Osteoblast (primary cell): ENCODE measurements around the gene ADH7. TPM values are rescaled to one million over a fixed set of nuclear protein-coding genes. Genes with fewer than 3 reads are reported as not detected.

Experiments used
- DNase-seq: peaks from one replicate; pipeline ENCODE4 v3.0.0; 2011; ENCODE audit warnings: low spot score, mixed read lengths; ENCODE audit not compliant: insufficient read length; ENCODE audit errors: missing footprints
- H2AFZ ChIP-seq: 2 replicates; pipeline ENCODE4 v1.6.0; 2011; ENCODE audit warnings: mild to moderate bottlenecking, low read length
- H3K27ac ChIP-seq: 2 replicates; pipeline ENCODE4 v1.5.1; 2011; ENCODE audit warnings: mild to moderate bottlenecking, low read depth, low read length, moderate library complexity
- H3K27me3 ChIP-seq: 2 replicates; pipeline ENCODE4 v1.6.0; 2012; ENCODE audit warnings: mild to moderate bottlenecking, control low read depth, inconsistent platforms, low read length, moderate library complexity; ENCODE audit not compliant: insufficient read depth
- H3K36me3 ChIP-seq: 2 replicates; pipeline ENCODE4 v1.5.1; 2011; ENCODE audit warnings: mild to moderate bottlenecking, low read length, control low read depth, moderate library complexity; ENCODE audit not compliant: insufficient read depth
- H3K4me1 ChIP-seq: 2 replicates; pipeline ENCODE4 v1.5.1; 2011; ENCODE audit warnings: mild to moderate bottlenecking, low read length, control low read depth, moderate library complexity; ENCODE audit not compliant: insufficient read depth
- H3K4me2 ChIP-seq: 2 replicates; pipeline ENCODE4 v1.6.0; 2011; ENCODE audit warnings: mild to moderate bottlenecking, low read length; ENCODE audit not compliant: insufficient read depth
- H3K4me3 ChIP-seq: fragments of 200-600 bp; sonication (generic); 3 replicates; pipeline ENCODE4 v1.5.1; 2012; ENCODE audit warnings: mild to moderate bottlenecking, low read length, inconsistent platforms; ENCODE audit not compliant: insufficient read depth
- H3K79me2 ChIP-seq: 2 replicates; pipeline ENCODE4 v1.6.0; 2012; ENCODE audit warnings: mild to moderate bottlenecking, low read length, control low read depth, inconsistent platforms; ENCODE audit not compliant: insufficient read depth
- H3K9me3 ChIP-seq: 2 replicates; pipeline ENCODE4 v1.5.1; 2011; ENCODE audit warnings: low read depth, low read length, control low read depth
- H4K20me1 ChIP-seq: 2 replicates; pipeline ENCODE4 v1.6.0; 2012; ENCODE audit warnings: mild to moderate bottlenecking, low read length, control low read depth; ENCODE audit not compliant: insufficient read depth
- CTCF ChIP-seq: IDR thresholded peaks from 2 replicates; pipeline ENCODE4 v1.5.1; 2011; ENCODE audit warnings: mild to moderate bottlenecking, low read depth, low read length, moderate library complexity; ENCODE audit errors: extremely low read depth
- total RNA-seq: library from RNA; depleted of rRNA; stranded (reverse); fragments of >200 nt; gene quantifications from 2 replicates; pipeline ENCODE4 v1.2.3, GENCODE V29; 2012

ADH7 gene
- not detected in 2 replicates for total RNA-seq

DNA sequence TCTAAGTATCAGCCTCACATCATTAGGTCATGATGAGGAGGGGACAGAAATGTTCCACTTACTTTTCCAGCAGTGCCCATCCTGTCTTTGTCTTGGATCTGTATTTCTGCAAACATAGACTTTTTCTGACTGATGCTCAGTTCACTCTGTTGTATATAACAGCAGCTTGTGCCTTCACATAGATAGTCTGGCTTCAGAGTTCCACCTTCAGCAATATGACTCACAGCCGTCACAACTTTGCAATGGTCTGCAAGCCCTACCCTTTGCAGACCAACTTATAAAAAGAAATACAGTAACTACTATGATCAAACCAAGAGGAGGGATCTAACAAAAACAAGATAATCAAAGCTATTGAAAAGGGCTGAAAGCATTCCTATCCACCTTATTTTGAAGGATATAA is at the start of gene ADH7:
TSS of gene ADH7 (minus strand) at position 189 of the 400 bp plus-strand sequence. CDS start at position 80, 109 bp downstream.
- no peak within 1 kb of the TSS for H3K4me3 ChIP-seq
- H2AFZ ChIP-seq: no peak within 1 kb of the TSS
- no peak within 1 kb of the TSS for H3K27ac ChIP-seq

GRCh38 chr4:99483636-99484035 is 48.5 kb upstream of the ADH7 start:
- H3K27ac ChIP-seq: no peak overlapping the region
- DNase-seq: no peak

More for the DNA sequence above, at the start of gene ADH7:
- Histone ChIP-seq H4K20me1 (no peaks in the 10 kb centered on the region), H3K4me2 (no peak within 1 kb of the TSS), H3K36me3 (no peaks in the 10 kb centered on the region), H3K4me1 (no peaks in the 10 kb centered on the region), H3K27me3 (peaks cover 3% of the 10 kb centered on the region), H3K9me3 (no peaks in the 10 kb centered on the region), H3K79me2 (no peaks in the 10 kb centered on the region)
- no peak for DNase-seq
- no peak for TF ChIP-seq CTCF

DNA sequence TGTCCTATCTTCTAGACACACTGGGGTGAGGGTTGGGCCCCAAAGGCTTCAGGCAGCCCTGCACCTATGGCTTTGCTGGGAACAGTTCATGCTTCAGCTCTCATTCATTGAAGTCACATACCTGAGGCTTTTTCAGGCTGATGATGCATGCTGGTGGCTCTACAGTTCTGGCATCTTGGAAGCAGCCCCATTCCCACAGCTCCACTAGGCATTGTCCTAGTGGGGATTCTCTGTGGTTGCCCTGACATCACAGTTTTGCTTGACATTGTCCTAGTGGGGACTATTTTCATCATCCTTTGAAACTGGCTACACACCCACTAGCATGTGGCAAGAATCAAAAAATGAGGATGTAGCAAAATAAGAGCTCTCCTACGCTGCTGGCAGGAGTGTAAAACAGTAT is 38.0 kb upstream of the ADH7 start:
- TF ChIP-seq CTCF: no peak
- H4K20me1 ChIP-seq: no peaks in the 10 kb centered on the region
- no peak overlapping the region for H3K4me3 ChIP-seq
- H2AFZ ChIP-seq: no peak overlapping the region
- H3K27me3 ChIP-seq: no peaks in the 10 kb centered on the region
- no peak for DNase-seq
- no peak overlapping the region for H3K4me2 ChIP-seq
- H3K9me3 ChIP-seq: no peaks in the 10 kb centered on the region
- H3K27ac ChIP-seq: no peak overlapping the region
- no peaks in the 10 kb centered on the region for H3K4me1 ChIP-seq
- no peaks in the 10 kb centered on the region for H3K79me2 ChIP-seq
- H3K36me3 ChIP-seq: no peaks in the 10 kb centered on the region

More at GRCh38 chr4:99483636-99484035, 48.5 kb upstream of the ADH7 start:
- no peaks in the 10 kb centered on the region for H3K79me2 ChIP-seq
- no peaks in the 10 kb centered on the region for H4K20me1 ChIP-seq
- no peaks in the 10 kb centered on the region for H3K27me3 ChIP-seq
- no peak for TF ChIP-seq CTCF
- no peak overlapping the region for H3K4me3 ChIP-seq
- H2AFZ ChIP-seq: no peak overlapping the region
- H3K4me2 ChIP-seq: no peak overlapping the region
- H3K4me1 ChIP-seq: no peaks in the 10 kb centered on the region
- no peaks in the 10 kb centered on the region for H3K36me3 ChIP-seq
- H3K9me3 ChIP-seq: no peaks in the 10 kb centered on the region

DNA sequence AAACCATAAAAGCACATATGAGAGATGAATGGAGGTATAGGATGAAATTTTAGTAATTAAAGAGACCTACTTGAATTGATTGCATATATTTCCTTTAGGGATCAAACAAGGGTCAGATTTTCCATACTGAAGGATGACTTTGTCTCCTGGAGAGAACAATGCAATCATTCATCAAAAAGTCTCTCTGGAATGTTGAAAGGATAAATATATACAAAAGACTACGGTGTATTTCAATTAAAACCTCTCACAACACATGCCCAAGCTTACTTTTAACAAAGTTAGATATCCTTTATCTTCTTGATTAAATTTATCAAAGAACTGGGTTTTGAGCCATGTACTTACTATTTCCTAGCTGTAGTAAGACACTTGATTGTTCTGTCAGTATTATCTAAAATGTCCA is 36.8 kb upstream of the ADH7 start:
- Histone ChIP-seq H3K79me2 (no peaks in the 10 kb centered on the region), H3K27ac (no peak overlapping the region), H3K4me3 (no peak overlapping the region), H3K4me2 (no peak overlapping the region), H2AFZ (no peak overlapping the region), H4K20me1 (no peaks in the 10 kb centered on the region), H3K36me3 (no peaks in the 10 kb centered on the region), H3K4me1 (no peaks in the 10 kb centered on the region), H3K9me3 (no peaks in the 10 kb centered on the region), H3K27me3 (no peaks in the 10 kb centered on the region)
- TF ChIP-seq CTCF: no peak
- no peak for DNase-seq
